ENCODE results near the gene NEUROD6.

DNA sequence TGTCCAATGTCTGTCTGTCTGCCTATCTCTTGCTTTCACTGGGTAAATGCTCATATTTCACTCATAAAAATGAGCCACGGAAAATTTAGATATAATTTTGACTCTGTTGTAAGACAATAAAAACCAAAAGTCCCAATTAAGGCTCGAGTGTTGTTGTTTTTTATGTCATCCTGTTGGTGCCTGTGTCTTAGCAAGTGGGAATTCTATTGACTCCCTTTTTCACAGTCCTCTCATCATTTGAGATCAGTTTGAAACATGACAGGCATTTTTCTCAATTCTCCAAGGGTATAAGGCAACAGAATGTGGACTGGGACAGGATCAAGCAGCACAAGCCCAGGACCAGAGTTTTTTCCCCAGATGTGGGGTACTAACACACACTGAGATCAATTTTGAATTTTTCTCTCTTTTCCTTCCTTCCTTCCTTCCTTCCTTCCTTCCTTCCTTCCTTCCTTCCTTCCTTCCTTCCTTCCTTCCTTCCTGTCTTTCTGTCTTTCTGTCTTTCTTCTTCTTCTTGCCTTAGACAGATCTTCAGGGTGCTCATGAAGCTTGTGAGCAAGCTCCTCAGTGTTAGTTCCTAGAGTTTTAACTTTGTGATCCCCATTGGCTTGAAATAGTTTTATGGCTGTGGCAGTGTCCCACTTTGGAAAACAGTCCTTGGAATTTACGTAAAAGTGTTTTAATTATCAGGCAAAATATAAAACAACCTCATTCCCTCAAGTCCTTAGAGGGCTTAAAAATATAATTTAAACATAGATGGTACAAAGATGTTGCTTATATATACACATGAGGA lies 3.2 kb upstream of the NEUROD6 start:
- TF ChIP-seq, protein P1, sequence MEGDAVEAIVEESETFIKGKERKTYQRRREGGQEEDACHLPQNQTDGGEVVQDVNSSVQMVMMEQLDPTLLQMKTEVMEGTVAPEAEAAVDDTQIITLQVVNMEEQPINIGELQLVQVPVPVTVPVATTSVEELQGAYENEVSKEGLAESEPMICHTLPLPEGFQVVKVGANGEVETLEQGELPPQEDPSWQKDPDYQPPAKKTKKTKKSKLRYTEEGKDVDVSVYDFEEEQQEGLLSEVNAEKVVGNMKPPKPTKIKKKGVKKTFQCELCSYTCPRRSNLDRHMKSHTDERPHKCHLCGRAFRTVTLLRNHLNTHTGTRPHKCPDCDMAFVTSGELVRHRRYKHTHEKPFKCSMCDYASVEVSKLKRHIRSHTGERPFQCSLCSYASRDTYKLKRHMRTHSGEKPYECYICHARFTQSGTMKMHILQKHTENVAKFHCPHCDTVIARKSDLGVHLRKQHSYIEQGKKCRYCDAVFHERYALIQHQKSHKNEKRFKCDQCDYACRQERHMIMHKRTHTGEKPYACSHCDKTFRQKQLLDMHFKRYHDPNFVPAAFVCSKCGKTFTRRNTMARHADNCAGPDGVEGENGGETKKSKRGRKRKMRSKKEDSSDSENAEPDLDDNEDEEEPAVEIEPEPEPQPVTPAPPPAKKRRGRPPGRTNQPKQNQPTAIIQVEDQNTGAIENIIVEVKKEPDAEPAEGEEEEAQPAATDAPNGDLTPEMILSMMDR (conservative IDR thresholded peaks at IDR 0.05 in 1 of 2, IDR thresholded peaks at IDR 0.05 in 1 of 2; ENCODE audit: low read depth in 1 of 2, low read length in 2 of 2): no peak
- TF ChIP-seq EZH2 (IDR thresholded peaks at IDR 0.05; ENCODE audit: low read length, missing control alignments): no peak
